Endothelial cell of umbilical vein (primary cell): ENCODE results near the gene LTO1. TPM values are rescaled to one million over a fixed set of nuclear protein-coding genes. Genes with fewer than 3 reads are reported as not detected.

Experiments
- BruUV-seq: library from RNA; stranded (reverse); fragments of 400-500 nt; replicated peaks from 2 replicates; lab custom pipeline; 2021; lab: Mats Ljungman, UMichigan
- CTCF ChIA-PET: fragments of 300-600, 350-600 bp; sonication (Branson Sonifier 250); formaldehyde crosslinking; loops from one replicate; lab custom pipeline; 2021; ENCODE audit warnings: antibody characterized with exemption, inconsistent platforms; lab: Charles Lee
- POLR2A ChIA-PET: fragments of 300-600, 350-600 bp; sonication (Branson Sonifier 250); formaldehyde crosslinking; loops from one replicate; lab custom pipeline; 2021; ENCODE audit warnings: antibody characterized with exemption, inconsistent platforms; lab: Charles Lee
- DNase-seq: peaks from one replicate; pipeline ENCODE4 v3.0.0-alpha.2; 2011; ENCODE audit warnings: low read depth, low spot score
- FAIRE-seq: peaks from 2 replicates; lab custom pipeline; 2011; peaks lifted over from hg19 to GRCh38; lab: Jason Lieb, UNC
- H2AFZ ChIP-seq: 2 replicates; pipeline ENCODE4 v1.6.0; 2012; ENCODE audit warnings: low read depth, low read length, control low read depth, inconsistent platforms
- H3K27ac ChIP-seq: 2 replicates; pipeline ENCODE4 v1.5.1; 2011; ENCODE audit warnings: low read depth, mild to moderate bottlenecking, control low read depth, low read length, moderate library complexity; ENCODE audit not compliant: insufficient read depth
- H3K27me3 ChIP-seq, 2 experiments: 2 replicates each; pipeline versions ENCODE4 v1.6.0 to v1.6.1; 2011; ENCODE audit warnings: low read length in 2 of 2, mixed read lengths in 1 of 2; ENCODE audit not compliant: control insufficient read depth in 2 of 2, insufficient read depth in 2 of 2
- H3K36me3 ChIP-seq, 2 experiments: 2 replicates in 1 of 2; 3 replicates in 1 of 2; pipeline ENCODE4 v1.5.1; 2011; ENCODE audit warnings: low read length in 2 of 2, mild to moderate bottlenecking in 1 of 2, moderate library complexity in 1 of 2; ENCODE audit not compliant: control insufficient read depth in 2 of 2, insufficient read depth in 2 of 2; ENCODE audit errors: extremely low read depth in 1 of 2
- H3K4me1 ChIP-seq: 3 replicates; pipeline ENCODE4 v1.5.1; 2011; ENCODE audit warnings: mild to moderate bottlenecking, low read length; ENCODE audit not compliant: control insufficient read depth, insufficient read depth; ENCODE audit errors: extremely low read depth
- H3K4me2 ChIP-seq: 2 replicates; pipeline ENCODE4 v1.6.1; 2011; ENCODE audit warnings: low read length, control low read depth, mixed read lengths; ENCODE audit not compliant: insufficient read depth
- H3K4me3 ChIP-seq, 3 experiments: fragments of 200-600 bp in 1 of 3; sonication (generic), shearing (Covaris generic) in 1 of 3; replicated peaks in 1 of 3; 2 replicates each; pipeline ENCODE4 v1.5.1; 2011 to 2016; ENCODE audit warnings: control low read depth in 3 of 3, low read length in 3 of 3, mild to moderate bottlenecking in 2 of 3, inconsistent platforms in 1 of 3, low read depth in 1 of 3, moderate library complexity in 1 of 3; ENCODE audit not compliant: insufficient read depth in 1 of 3
- H3K79me2 ChIP-seq: 2 replicates; pipeline ENCODE4 v1.6.0; 2012; ENCODE audit warnings: low read length, inconsistent platforms; ENCODE audit not compliant: control insufficient read depth, insufficient read depth
- H3K9ac ChIP-seq: replicated peaks from 2 replicates; pipeline ENCODE3; 2011; ENCODE audit warnings: low read length, control low read depth; ENCODE audit not compliant: insufficient read depth; ENCODE audit errors: extremely low read depth
- H3K9me1 ChIP-seq: replicated peaks from 3 replicates; pipeline ENCODE4 v1.6.0; 2011; ENCODE audit warnings: mild to moderate bottlenecking, low read length; ENCODE audit not compliant: control insufficient read depth, insufficient read depth; ENCODE audit errors: extremely low read depth
- H3K9me3 ChIP-seq: replicated peaks from 2 replicates; pipeline ENCODE4 v1.5.1; 2012; ENCODE audit warnings: low read length, inconsistent platforms; ENCODE audit not compliant: control insufficient read depth, insufficient read depth
- H4K20me1 ChIP-seq: replicated peaks from 2 replicates; pipeline ENCODE3; 2011; ENCODE audit warnings: mild to moderate bottlenecking, low read length; ENCODE audit not compliant: control insufficient read depth, insufficient read depth; ENCODE audit errors: extremely low read depth
- CTCF ChIP-seq, 2 donors: IDR thresholded peaks; 1 replicate in 1 of 2; 2 replicates in 1 of 2; pipeline ENCODE4 v1.5.1; 2011; ENCODE audit warnings: low read length in 2 of 2, mild to moderate bottlenecking in 2 of 2, moderate library complexity in 2 of 2, control low read depth in 1 of 2, inconsistent platforms in 1 of 2, low read depth in 1 of 2; ENCODE audit not compliant: insufficient read depth in 1 of 2; ENCODE audit errors: extremely low read depth in 1 of 2
- EZH2 ChIP-seq: IDR thresholded peaks from 2 replicates; pipeline ENCODE4 v1.6.1; 2012; ENCODE audit warnings: borderline replicate concordance, low read depth, mild to moderate bottlenecking, moderate library complexity, low read length, inconsistent platforms; ENCODE audit not compliant: severe bottlenecking
- FOS ChIP-seq: IDR thresholded peaks from 2 replicates; pipeline ENCODE4 v1.6.1; 2011; ENCODE audit warnings: mild to moderate bottlenecking, low read length, moderate library complexity, borderline replicate concordance; ENCODE audit not compliant: insufficient read depth
- GATA2 ChIP-seq: IDR thresholded peaks from 2 replicates; pipeline ENCODE4 v1.7.0; 2011; ENCODE audit warnings: low read depth, mild to moderate bottlenecking, moderate library complexity, mixed read lengths, low read length; ENCODE audit not compliant: insufficient read length, insufficient read depth
- JUN ChIP-seq: IDR thresholded peaks from 2 replicates; pipeline ENCODE4 v1.6.1; 2011; ENCODE audit warnings: borderline replicate concordance, low read depth; ENCODE audit not compliant: insufficient read length, insufficient read depth
- MAX ChIP-seq: IDR thresholded peaks from 2 replicates; pipeline ENCODE4 v1.6.1; 2011; ENCODE audit not compliant: insufficient read depth, insufficient read length
- MYC ChIP-seq: IDR thresholded peaks from one replicate; pipeline ENCODE4 v1.6.1; 2011; ENCODE audit warnings: mild to moderate bottlenecking, low read depth, low read length
- POLR2A ChIP-seq: IDR thresholded peaks from 2 replicates; pipeline ENCODE4 v1.6.1; 2012; ENCODE audit warnings: low read depth, mild to moderate bottlenecking, control low read depth, low read length
- POLR2AphosphoS5 ChIP-seq: IDR thresholded peaks from 2 replicates; pipeline ENCODE4 v1.6.1; 2012; ENCODE audit warnings: low read depth, mild to moderate bottlenecking, control low read depth, low read length, moderate library complexity; ENCODE audit not compliant: insufficient read depth
- dilution Hi-C: fragments of 300-500 bp; cut with MboI; formaldehyde crosslinking; loops from one replicate; pipeline ENCODE4 v1.15.0; 2019; ENCODE audit warnings: low sequenced_read_pairs; ENCODE audit not compliant: extremely low pct_ligation_motif_present
- intact Hi-C: fragments of 100-400 bp; cut with micrococcal nuclease; formaldehyde crosslinking; loops from one replicate; pipeline ENCODE4 v1.10.0; 2022
- polyA plus RNA-seq, 4 experiments: library from polyadenylated mRNA; depleted of rRNA in 3 of 4; stranded (reverse) in 3 of 4; unstranded in 1 of 4; fragments of >200 nt; gene quantifications; 2 replicates each; pipeline versions ENCODE4 v1.2.1 to v1.2.3, GENCODE V29; 2011 to 2012; ENCODE audit warnings: missing spikeins in 1 of 4
- total RNA-seq: library from RNA; stranded (reverse); gene quantifications from 2 replicates; pipeline ENCODE4 v1.2.3, GENCODE V29; 2021

Gene LTO1
- total and polyA plus RNA-seq, 2 donors (not counting 3 experiments of a cell fraction or from before 2014, with no cell fraction given): 26.8 to 30.9 TPM

- intact Hi-C loops: loop anchor here (5.0 kb wide), 1 partner anchor 557 kb away; no protein-coding TSS in a partner anchor
- Histone ChIP-seq H4K20me1 (no peaks in the 10 kb centered on the region), H3K9me3 (no peaks in the 10 kb centered on the region), H3K79me2 (no peaks in the 10 kb centered on the region), H3K4me2 (no peak overlapping the region), H3K27ac (no peak overlapping the region), H3K9me1 (no peaks in the 10 kb centered on the region), H3K4me1 (peaks cover 3% of the 10 kb centered on the region), H3K4me3 (no peak overlapping the region), H3K9ac (no peak overlapping the region), H3K27me3 (no peaks in the 10 kb centered on the region), H2AFZ (no peak overlapping the region), H3K36me3 (peaks cover 0 to 1% of the 10 kb centered on the region in 2 experiments)
- BruUV-seq: no TSS peak
- ChIA-PET POLR2A (no interaction called here), CTCF (interaction anchor here (1.1 to 6.1 kb wide), 4 partner anchors 12 to 558 kb away, joined by 3 to 47 read pairs (median 6); partner anchors contain the start of gene LTO1)
- no peak for DNase-seq
- dilution Hi-C loops: loop anchor here (25.0 kb wide), 1 partner anchor 547 kb away; no protein-coding TSS in a partner anchor
- no peak for FAIRE-seq
- no peak for TF ChIP-seq GATA2
- no peak for TF ChIP-seq POLR2A
- TF ChIP-seq FOS: no peak
- TF ChIP-seq JUN: no peak
- TF ChIP-seq CTCF (IDR thresholded peaks at IDR 0.05; ENCODE audit: extremely low read depth in 1 of 2, insufficient read depth in 1 of 2, low read depth in 1 of 2, low read length in 2 of 2): no peak
- no peak for TF ChIP-seq MAX
- no peak for TF ChIP-seq EZH2
- no peak for TF ChIP-seq MYC
- no peak for TF ChIP-seq POLR2AphosphoS5
Observed at GRCh38 chr11:69658626-69659450, 16.3 kb downstream of the LTO1 start.
